Esophagus (tissue), 2 donors: ENCODE data around the gene MAN2A1. TPM values are rescaled to one million over a fixed set of nuclear protein-coding genes. Genes with fewer than 3 reads are reported as not detected.

Experiments
- H3K27ac ChIP-seq, 2 donors: one replicate each; pipeline ENCODE4 v1.5.1; 2013; ENCODE audit warnings: low read depth in 2 of 2, mild to moderate bottlenecking in 2 of 2, inconsistent platforms in 1 of 2, low read length in 1 of 2, moderate library complexity in 1 of 2
- H3K27me3 ChIP-seq, 2 donors: one replicate each; pipeline ENCODE4 v1.6.1; 2013; ENCODE audit warnings: low read length in 2 of 2, control low read depth in 1 of 2, mild to moderate bottlenecking in 1 of 2; ENCODE audit not compliant: insufficient read depth in 2 of 2, control insufficient read depth in 1 of 2
- H3K36me3 ChIP-seq, 2 donors: one replicate each; pipeline ENCODE4 v1.6.1; 2013; ENCODE audit warnings: low read length in 1 of 2; ENCODE audit not compliant: control insufficient read depth in 2 of 2, insufficient read depth in 2 of 2
- H3K4me1 ChIP-seq, 2 donors: one replicate each; pipeline ENCODE4 v1.6.1; 2013; ENCODE audit warnings: low read length in 1 of 2; ENCODE audit not compliant: control insufficient read depth in 2 of 2, insufficient read depth in 2 of 2
- H3K4me3 ChIP-seq, 2 donors: one replicate each; pipeline ENCODE4 v1.5.1; 2013; ENCODE audit warnings: low read length in 2 of 2, mild to moderate bottlenecking in 2 of 2, low read depth in 1 of 2, moderate library complexity in 1 of 2
- H3K9me3 ChIP-seq, 2 donors: one replicate each; pipeline ENCODE4 v1.6.1; 2013; ENCODE audit warnings: mild to moderate bottlenecking in 2 of 2, low read depth in 1 of 2, low read length in 1 of 2, moderate library complexity in 1 of 2; ENCODE audit not compliant: control insufficient read depth in 2 of 2, insufficient read depth in 1 of 2
- WGBS, 2 donors: extraction: QIAGEN DNeasy Blood & Tissue Kit; methylation state at CpG; one replicate each; pipeline ENCODE4 v1.1.7; 2013; 5-methylcytosine and 5-hydroxymethylcytosine counted together
- polyA plus RNA-seq, 2 donors: library from polyadenylated mRNA; stranded (reverse); fragments of 200-250 nt; gene quantifications; one replicate each; pipeline ENCODE4 v1.2.3, GENCODE V29; 2013
- donor health status: healthy with polysubstance abuse.
- donor health status: Bipolar disorder and iron deficiency.

The MAN2A1 gene
- polyA plus RNA-seq, 2 donors, result 4.9 to 6.5 TPM

GRCh38 chr5:109714592-109714991 is 24.9 kb downstream of the MAN2A1 start:
- H3K4me1 ChIP-seq, result no peaks in the 10 kb centered on the region
- no peaks in the 10 kb centered on the region for H3K27me3 ChIP-seq
- no peaks in the 10 kb centered on the region for H3K36me3 ChIP-seq
- no peaks in the 10 kb centered on the region for H3K9me3 ChIP-seq
- 66 to 70% methylated on average over 3 of the region's 3 CpGs for WGBS, 2 donors
- no peak overlapping the region for H3K27ac ChIP-seq
- no peak overlapping the region for H3K4me3 ChIP-seq

GRCh38 chr5:109718216-109718615 is 28.5 kb downstream of the MAN2A1 start:
- H3K4me1 ChIP-seq, result no peaks in the 10 kb centered on the region
- 75 to 86% methylated on average over 3 of the region's 3 CpGs for WGBS, 2 donors
- no peak overlapping the region for H3K4me3 ChIP-seq
- H3K27ac ChIP-seq, result no peak overlapping the region
- H3K9me3 ChIP-seq, result no peaks in the 10 kb centered on the region
- no peaks in the 10 kb centered on the region for H3K27me3 ChIP-seq
- no peaks in the 10 kb centered on the region for H3K36me3 ChIP-seq

GRCh38 chr5:109718632-109719031 is 28.9 kb downstream of the MAN2A1 start:
- Histone ChIP-seq H3K27me3 (no peaks in the 10 kb centered on the region), H3K9me3 (no peaks in the 10 kb centered on the region), H3K4me3 (no peak overlapping the region), H3K36me3 (no peaks in the 10 kb centered on the region), H3K27ac (no peak overlapping the region), H3K4me1 (no peaks in the 10 kb centered on the region)
- 85 to 94% methylated on average over 4 of the region's 4 CpGs for WGBS, 2 donors

GRCh38 chr5:109719978-109720377 is 30.3 kb downstream of the MAN2A1 start:
- Histone ChIP-seq H3K4me3 (no peak overlapping the region), H3K36me3 (no peaks in the 10 kb centered on the region)

GRCh38 chr5:109721741-109722140 is 32.0 kb downstream of the MAN2A1 start:
- Histone ChIP-seq H3K27ac (no peak overlapping the region), H3K4me3 (no peak overlapping the region), H3K36me3 (peaks cover 0 to 2% of the 10 kb centered on the region in 2 donors), H3K9me3 (no peaks in the 10 kb centered on the region), H3K27me3 (no peaks in the 10 kb centered on the region), H3K4me1 (no peaks in the 10 kb centered on the region)
- WGBS, 2 donors, result 90 to 95% methylated on average over 1 of the region's 1 CpG

More at GRCh38 chr5:109719978-109720377, 30.3 kb downstream of the MAN2A1 start:
- no peaks in the 10 kb centered on the region for H3K4me1 ChIP-seq
- no peak overlapping the region for H3K27ac ChIP-seq
- no peaks in the 10 kb centered on the region for H3K9me3 ChIP-seq
- no peaks in the 10 kb centered on the region for H3K27me3 ChIP-seq

- H3K4me1 ChIP-seq, result no peaks in the 10 kb centered on the region
- no peak overlapping the region for H3K27ac ChIP-seq
- H3K9me3 ChIP-seq, result no peaks in the 10 kb centered on the region
- H3K4me3 ChIP-seq, result no peak overlapping the region
- no peaks in the 10 kb centered on the region for H3K27me3 ChIP-seq
- H3K36me3 ChIP-seq, result peaks cover 0 to 2% of the 10 kb centered on the region in 2 donors
Measured at GRCh38 chr5:109723606-109724005, 33.9 kb downstream of the MAN2A1 start.

- no peak overlapping the region for H3K4me3 ChIP-seq
- H3K36me3 ChIP-seq, result peaks cover 0 to 2% of the 10 kb centered on the region in 2 donors
- H3K4me1 ChIP-seq, result no peaks in the 10 kb centered on the region
- no peaks in the 10 kb centered on the region for H3K9me3 ChIP-seq
- no peaks in the 10 kb centered on the region for H3K27me3 ChIP-seq
- H3K27ac ChIP-seq, result no peak overlapping the region
- 88 to 95% methylated on average over 2 of the region's 2 CpGs for WGBS, 2 donors
Measured at GRCh38 chr5:109725135-109725534, 35.4 kb downstream of the MAN2A1 start.

GRCh38 chr5:109739741-109740728 is 50.3 kb downstream of the MAN2A1 start:
- Histone ChIP-seq H3K27ac (no peak overlapping the region), H3K27me3 (no peaks in the 10 kb centered on the region)
- WGBS, 2 donors, result 43 to 49% methylated on average over 4 of the region's 4 CpGs

GRCh38 chr5:109740966-109741365 is 51.2 kb downstream of the MAN2A1 start:
- no peak overlapping the region for H3K4me3 ChIP-seq
- H3K27me3 ChIP-seq, result no peaks in the 10 kb centered on the region
- H3K4me1 ChIP-seq, result peaks cover 0 to 4% of the 10 kb centered on the region in 2 donors
- H3K9me3 ChIP-seq, result no peaks in the 10 kb centered on the region
- no peak overlapping the region for H3K27ac ChIP-seq
- H3K36me3 ChIP-seq, result no peaks in the 10 kb centered on the region
- WGBS, 2 donors, result 53 to 63% methylated on average over 1 of the region's 1 CpG

More at GRCh38 chr5:109739741-109740728, 50.3 kb downstream of the MAN2A1 start:
- peaks cover 0 to 4% of the 10 kb centered on the region in 2 donors for H3K4me1 ChIP-seq
- H3K4me3 ChIP-seq, result no peak overlapping the region
- H3K36me3 ChIP-seq, result no peaks in the 10 kb centered on the region
- no peaks in the 10 kb centered on the region for H3K9me3 ChIP-seq

GRCh38 chr5:109741390-109741789 is 51.7 kb downstream of the MAN2A1 start:
- Histone ChIP-seq H3K4me3 (no peak overlapping the region), H3K9me3 (no peaks in the 10 kb centered on the region), H3K4me1 (peaks cover 0 to 4% of the 10 kb centered on the region in 2 donors), H3K36me3 (no peaks in the 10 kb centered on the region), H3K27me3 (no peaks in the 10 kb centered on the region), H3K27ac (no peak overlapping the region)
- 41 to 50% methylated on average over 1 of the region's 1 CpG for WGBS, 2 donors
